H54 (cell line): ENCODE data around the gene ZFHX3.
"Not testable (repeated sequence)": the region's sequence is repeated elsewhere in the genome, so short reads cannot be mapped to it uniquely, and the experiment has no call there.

Experiments used
- DNase-seq: peaks from one replicate; pipeline ENCODE4 v3.0.0; 2011; ENCODE audit warnings: low spot score, mixed read lengths; ENCODE audit not compliant: insufficient read length
- FAIRE-seq: peaks from 3 replicates; lab custom pipeline; 2011; peaks lifted over from hg19 to GRCh38; lab: Jason Lieb, UNC
- POLR2A ChIP-seq: IDR thresholded peaks from 2 replicates; pipeline ENCODE4 v1.6.1; 2011; ENCODE audit warnings: low read depth, mild to moderate bottlenecking, low read length

ZFHX3 gene

GRCh38 chr16:73080931-73081330 is 33.0 kb upstream of the ZFHX3 start:
- TF ChIP-seq POLR2A, result no peak
- FAIRE-seq (no peak), DNase-seq (no peak)

- no peak for FAIRE-seq
These were observed 28.4 kb upstream of the ZFHX3 start for GRCh38 chr16:73076324-73076810.

GRCh38 chr16:73074382-73074781 is 26.5 kb upstream of the ZFHX3 start:
- TF ChIP-seq POLR2A, result no peak
- FAIRE-seq (no peak), DNase-seq (no peak)

More at GRCh38 chr16:73076324-73076810, 28.4 kb upstream of the ZFHX3 start:
- no peak for DNase-seq
- TF ChIP-seq POLR2A, result no peak

- not testable (repeated sequence) for FAIRE-seq, DNase-seq
These were observed 24.1 kb upstream of the ZFHX3 start for GRCh38 chr16:73072051-73072450.

GRCh38 chr16:73071131-73071940 is 23.4 kb upstream of the ZFHX3 start:
- FAIRE-seq (no peak), DNase-seq (no peak)
- TF ChIP-seq POLR2A, result no peak

- FAIRE-seq (no peak), DNase-seq (no peak)
- no peak for TF ChIP-seq POLR2A
These were observed 21.8 kb upstream of the ZFHX3 start for GRCh38 chr16:73069581-73070262.

GRCh38 chr16:73068541-73069401 is 20.8 kb upstream of the ZFHX3 start:
- peak; percentile 15; the same call in 1 of the 2 replicates for TF ChIP-seq POLR2A

GRCh38 chr16:73067671-73068540 is 20.0 kb upstream of the ZFHX3 start:
- no peak for TF ChIP-seq POLR2A
- no peak for DNase-seq
- no peak for FAIRE-seq

More at GRCh38 chr16:73068541-73069401, 20.8 kb upstream of the ZFHX3 start:
- no peak for DNase-seq
- no peak for FAIRE-seq

GRCh38 chr16:73066927-73067670 is 19.2 kb upstream of the ZFHX3 start:
- FAIRE-seq, result no peak
- DNase-seq, result no peak
- TF ChIP-seq POLR2A, result no peak

GRCh38 chr16:73066331-73066926 is 18.5 kb upstream of the ZFHX3 start:
- FAIRE-seq, result no peak
- no peak for TF ChIP-seq POLR2A
- no peak for DNase-seq

- no peak for TF ChIP-seq POLR2A
- no peak for DNase-seq
- no peak for FAIRE-seq
These were observed 17.9 kb upstream of the ZFHX3 start for GRCh38 chr16:73065632-73066330.
